ENCODE results near the gene GAS7. TPM values are rescaled to one million over a fixed set of nuclear protein-coding genes. Genes with fewer than 3 reads are reported as not detected.

GAS7 gene
- total RNA-seq, 1 donor from 2014 or later, result 0.16 TPM

DNA sequence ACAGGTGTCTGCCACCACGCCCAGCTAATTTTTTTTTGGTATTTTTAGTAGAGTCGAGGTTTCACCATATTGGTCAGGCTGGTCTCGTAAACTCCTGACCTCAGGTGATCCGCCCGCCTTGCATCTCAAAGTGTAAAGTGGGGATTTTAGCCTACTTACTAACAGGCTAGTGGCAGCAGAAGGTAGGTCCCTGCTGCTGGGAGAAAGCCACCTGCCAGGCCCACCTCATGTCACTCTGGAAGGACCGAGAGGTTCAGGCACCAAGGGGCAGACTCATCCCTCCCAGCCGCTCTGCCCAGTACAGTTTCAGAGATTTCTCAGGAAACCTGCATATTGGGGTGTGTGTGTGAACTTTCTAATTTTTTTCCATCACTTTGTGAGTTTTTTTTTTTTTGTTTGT is 291.3 kb downstream of the GAS7 start:
- Mint-ChIP-seq H3K9me3 (no peaks in the 10 kb centered on the region), H3K27ac (no peak overlapping the region), H3K4me3 (no peak overlapping the region), H3K27me3 (ENCODE audit: insufficient read depth) (peaks cover 2% of the 10 kb centered on the region), H3K4me1 (ENCODE audit: low read depth) (no peaks in the 10 kb centered on the region), H3K36me3 (ENCODE audit: low read depth) (no peaks in the 10 kb centered on the region)
- intact Hi-C loops (cut with micrococcal nuclease), result no loop called here
- DNase-seq (ENCODE audit: low spot score), result no peak

- DNase-seq (ENCODE audit: low spot score), result no peak
- no peaks in the 10 kb centered on the region for H3K36me3 Mint-ChIP-seq (ENCODE audit: low read depth)
- H3K4me1 Mint-ChIP-seq (ENCODE audit: low read depth), result no peaks in the 10 kb centered on the region
- H3K4me3 Mint-ChIP-seq, result no peak overlapping the region
- no peaks in the 10 kb centered on the region for H3K9me3 Mint-ChIP-seq
- intact Hi-C loops (cut with micrococcal nuclease), result no loop called here
- no peak overlapping the region for H3K27ac Mint-ChIP-seq
- peaks cover 6% of the 10 kb centered on the region for H3K27me3 Mint-ChIP-seq (ENCODE audit: insufficient read depth)
These were observed 291.8 kb downstream of the GAS7 start for GRCh38 chr17:9906616-9907015.

DNA sequence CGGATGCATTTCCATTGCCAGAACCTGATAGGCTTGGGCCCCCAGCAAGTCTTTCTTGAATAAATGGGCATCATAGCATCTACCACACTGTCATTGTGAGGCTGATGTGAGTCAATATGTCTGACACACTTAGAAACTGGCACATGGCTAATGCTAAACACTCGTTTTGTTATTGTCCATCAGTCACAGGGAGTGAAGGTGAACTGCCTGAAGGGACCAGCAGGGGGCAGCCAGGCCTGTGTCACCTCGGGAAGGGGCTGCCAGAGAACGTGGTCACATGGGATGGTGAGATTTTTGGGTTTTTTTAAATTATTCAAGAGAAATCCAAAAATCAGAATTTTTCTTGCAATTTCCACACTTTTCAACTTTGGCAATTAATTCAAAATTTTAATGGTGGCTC is 292.5 kb downstream of the GAS7 start:
- no peak overlapping the region for H3K27ac Mint-ChIP-seq
- H3K4me1 Mint-ChIP-seq (ENCODE audit: low read depth), result no peaks in the 10 kb centered on the region
- intact Hi-C loops (cut with micrococcal nuclease), result no loop called here
- no peaks in the 10 kb centered on the region for H3K9me3 Mint-ChIP-seq
- peaks cover 6% of the 10 kb centered on the region for H3K27me3 Mint-ChIP-seq (ENCODE audit: insufficient read depth)
- no peak for DNase-seq (ENCODE audit: low spot score)
- H3K36me3 Mint-ChIP-seq (ENCODE audit: low read depth), result no peaks in the 10 kb centered on the region
- H3K4me3 Mint-ChIP-seq, result no peak overlapping the region

DNA sequence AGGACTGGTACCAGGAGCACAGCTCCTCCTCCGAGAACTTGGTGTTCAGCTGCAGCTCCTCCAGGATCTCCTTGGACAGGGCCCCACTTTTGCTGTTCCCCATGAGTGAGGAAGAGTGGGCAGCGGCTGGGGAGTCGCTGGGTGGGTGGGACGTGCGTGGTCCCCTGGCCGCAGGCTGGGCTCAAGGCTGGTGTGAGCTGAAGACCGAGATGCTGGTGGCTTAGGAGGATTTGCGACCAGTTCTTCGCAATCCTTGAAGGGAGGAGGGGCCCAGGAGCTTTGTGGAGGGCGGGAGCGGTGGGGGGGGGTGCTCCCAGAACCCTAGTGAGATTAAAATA is 293.4 kb downstream of the GAS7 start, which contains the start of gene RCVRN:
Gene RCVRN (minus strand): TSS at position 194 of the 338 bp plus-strand sequence. CDS start 91 bp downstream, at position 103.
- no peak for DNase-seq (ENCODE audit: low spot score)
- H3K27ac Mint-ChIP-seq, result no peak within 1 kb of the TSS
- H3K4me3 Mint-ChIP-seq, result no peak within 1 kb of the TSS
- H3K36me3 Mint-ChIP-seq (ENCODE audit: low read depth), result no peaks in the 10 kb centered on the region
- H3K27me3 Mint-ChIP-seq (ENCODE audit: insufficient read depth), result peaks cover 6% of the 10 kb centered on the region
- intact Hi-C loops (cut with micrococcal nuclease), result no loop called here
- no peaks in the 10 kb centered on the region for H3K9me3 Mint-ChIP-seq
- no peaks in the 10 kb centered on the region for H3K4me1 Mint-ChIP-seq (ENCODE audit: low read depth)

GRCh38 chr17:9904277-9905077 is 293.9 kb downstream of the GAS7 start:
- Mint-ChIP-seq H3K4me1 (ENCODE audit: low read depth) (no peaks in the 10 kb centered on the region), H3K36me3 (ENCODE audit: low read depth) (no peaks in the 10 kb centered on the region), H3K27me3 (ENCODE audit: insufficient read depth) (peaks cover 6% of the 10 kb centered on the region), H3K27ac (no peak overlapping the region), H3K4me3 (no peak overlapping the region), H3K9me3 (no peaks in the 10 kb centered on the region)
- no peak for DNase-seq (ENCODE audit: low spot score)
- intact Hi-C loops (cut with micrococcal nuclease), result no loop called here

DNA sequence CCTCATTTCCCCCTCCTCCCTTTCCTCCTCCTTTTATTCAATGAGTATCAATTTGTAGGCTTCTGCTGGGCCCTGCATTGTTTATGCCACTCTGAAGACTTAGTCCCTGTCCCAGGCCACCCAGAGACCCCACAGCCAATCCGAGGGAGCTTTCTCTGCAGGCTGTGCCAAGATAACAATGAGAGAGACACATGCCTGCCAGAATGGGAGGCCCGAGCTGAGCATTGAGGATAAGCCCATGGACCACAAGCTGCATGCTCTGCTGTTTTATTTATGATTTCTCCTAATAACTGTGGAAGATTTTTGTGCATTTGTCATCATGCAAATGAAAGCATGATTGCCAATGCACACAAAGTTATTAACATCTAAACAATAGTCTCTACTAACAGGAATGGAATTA is 296.3 kb downstream of the GAS7 start:
- no peaks in the 10 kb centered on the region for H3K9me3 Mint-ChIP-seq
- intact Hi-C loops (cut with micrococcal nuclease), result no loop called here
- no peaks in the 10 kb centered on the region for H3K36me3 Mint-ChIP-seq (ENCODE audit: low read depth)
- no peak overlapping the region for H3K27ac Mint-ChIP-seq
- H3K4me1 Mint-ChIP-seq (ENCODE audit: low read depth), result no peaks in the 10 kb centered on the region
- H3K4me3 Mint-ChIP-seq, result no peak overlapping the region
- no peak for DNase-seq (ENCODE audit: low spot score)
- peaks cover 6% of the 10 kb centered on the region for H3K27me3 Mint-ChIP-seq (ENCODE audit: insufficient read depth)

- Mint-ChIP-seq H3K4me3 (no peak overlapping the region), H3K27ac (no peak overlapping the region), H3K36me3 (ENCODE audit: low read depth) (no peaks in the 10 kb centered on the region), H3K4me1 (ENCODE audit: low read depth) (no peaks in the 10 kb centered on the region), H3K27me3 (ENCODE audit: insufficient read depth) (peaks cover 6% of the 10 kb centered on the region), H3K9me3 (no peaks in the 10 kb centered on the region)
- intact Hi-C loops (cut with micrococcal nuclease), result no loop called here
- DNase-seq (ENCODE audit: low spot score), result no peak
These were observed 297.6 kb downstream of the GAS7 start for GRCh38 chr17:9900784-9901183.

DNA sequence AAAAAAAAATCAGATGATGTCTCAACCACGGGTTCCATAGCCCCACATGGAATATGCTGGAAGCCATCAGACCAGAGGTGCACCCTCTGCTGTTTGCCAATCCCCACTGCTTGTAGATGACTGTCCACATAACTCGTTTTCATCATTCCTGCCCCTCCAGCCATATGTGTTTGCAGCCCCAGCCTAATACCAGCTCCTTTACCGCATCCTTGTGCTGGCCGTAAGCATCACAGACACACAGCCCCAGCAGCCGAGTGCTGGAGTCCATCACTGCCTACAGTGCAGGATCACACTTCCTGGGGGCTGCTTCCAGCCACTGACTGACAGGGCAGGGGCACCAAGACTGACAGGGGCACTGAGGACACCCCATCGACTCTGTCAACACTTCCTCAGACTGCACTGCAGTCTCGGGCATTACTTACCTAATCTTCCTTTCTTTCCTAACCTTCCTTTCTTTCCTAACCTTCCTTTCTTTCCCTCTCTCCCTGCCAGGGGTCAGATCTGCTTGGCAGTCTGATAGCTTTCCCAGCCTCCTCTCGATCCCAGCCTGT is 298.3 kb downstream of the GAS7 start:
- Mint-ChIP-seq H3K27me3 (ENCODE audit: insufficient read depth) (peaks cover 6% of the 10 kb centered on the region), H3K27ac (no peak overlapping the region), H3K4me1 (ENCODE audit: low read depth) (no peaks in the 10 kb centered on the region), H3K9me3 (no peaks in the 10 kb centered on the region), H3K36me3 (ENCODE audit: low read depth) (no peaks in the 10 kb centered on the region), H3K4me3 (no peak overlapping the region)
- no peak for DNase-seq (ENCODE audit: low spot score)
- intact Hi-C loops (cut with micrococcal nuclease), result no loop called here

GRCh38 chr17:9899280-9900043 is 298.9 kb downstream of the GAS7 start:
- Mint-ChIP-seq H3K36me3 (ENCODE audit: low read depth) (no peaks in the 10 kb centered on the region), H3K27me3 (ENCODE audit: insufficient read depth) (peaks cover 6% of the 10 kb centered on the region), H3K27ac (no peak overlapping the region), H3K4me1 (ENCODE audit: low read depth) (no peaks in the 10 kb centered on the region), H3K4me3 (no peak overlapping the region), H3K9me3 (no peaks in the 10 kb centered on the region)
- intact Hi-C loops (cut with micrococcal nuclease), result no loop called here
- no peak for DNase-seq (ENCODE audit: low spot score)

GRCh38 chr17:9898812-9899211 is 299.6 kb downstream of the GAS7 start:
- intact Hi-C loops (cut with micrococcal nuclease), result no loop called here

GRCh38 chr17:9897372-9897968 is 300.9 kb downstream of the GAS7 start:
- Mint-ChIP-seq H3K27me3 (ENCODE audit: insufficient read depth) (peaks cover 6% of the 10 kb centered on the region), H3K4me3 (no peak overlapping the region), H3K36me3 (ENCODE audit: low read depth) (no peaks in the 10 kb centered on the region), H3K4me1 (ENCODE audit: low read depth) (no peaks in the 10 kb centered on the region), H3K27ac (no peak overlapping the region), H3K9me3 (no peaks in the 10 kb centered on the region)
- no peak for DNase-seq (ENCODE audit: low spot score)
- intact Hi-C loops (cut with micrococcal nuclease), result no loop called here

More at GRCh38 chr17:9898812-9899211, 299.6 kb downstream of the GAS7 start:
- Mint-ChIP-seq H3K36me3 (ENCODE audit: low read depth) (no peaks in the 10 kb centered on the region), H3K4me1 (ENCODE audit: low read depth) (no peaks in the 10 kb centered on the region), H3K9me3 (no peaks in the 10 kb centered on the region), H3K4me3 (no peak overlapping the region), H3K27ac (no peak overlapping the region), H3K27me3 (ENCODE audit: insufficient read depth) (peaks cover 6% of the 10 kb centered on the region)
- no peak for DNase-seq (ENCODE audit: low spot score)

- Mint-ChIP-seq H3K4me3 (no peak overlapping the region), H3K27me3 (ENCODE audit: insufficient read depth) (no peaks in the 10 kb centered on the region)
These were observed 302.5 kb downstream of the GAS7 start for GRCh38 chr17:9895923-9896322.

DNA sequence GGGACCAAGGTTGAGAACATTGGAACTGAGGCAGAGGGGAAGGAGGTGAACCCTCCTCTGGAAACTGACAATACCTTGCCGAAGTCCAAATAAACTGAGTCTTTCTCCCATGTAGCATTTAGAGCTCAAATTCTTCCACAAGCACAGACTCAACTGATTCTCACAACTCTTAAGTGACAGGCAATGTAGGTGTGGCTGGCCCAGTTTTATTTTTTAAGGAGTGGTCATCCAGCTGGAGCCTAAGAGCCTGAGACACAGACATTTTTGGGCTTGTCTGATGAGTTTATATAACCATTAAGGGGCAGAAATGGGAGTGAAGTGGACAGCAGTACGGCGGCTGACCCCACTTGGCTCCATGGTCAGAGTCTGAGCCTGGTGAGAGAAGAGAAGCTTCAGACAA is 304.2 kb downstream of the GAS7 start:
- intact Hi-C loops (cut with micrococcal nuclease), result no loop called here
- Mint-ChIP-seq H3K4me1 (ENCODE audit: low read depth) (no peaks in the 10 kb centered on the region), H3K4me3 (no peak overlapping the region), H3K36me3 (ENCODE audit: low read depth) (no peaks in the 10 kb centered on the region), H3K27ac (no peak overlapping the region), H3K27me3 (ENCODE audit: insufficient read depth) (no peaks in the 10 kb centered on the region), H3K9me3 (no peaks in the 10 kb centered on the region)
- no peak for DNase-seq (ENCODE audit: low spot score)

More at GRCh38 chr17:9895923-9896322, 302.5 kb downstream of the GAS7 start:
- no peaks in the 10 kb centered on the region for H3K9me3 Mint-ChIP-seq
- H3K4me1 Mint-ChIP-seq (ENCODE audit: low read depth), result no peaks in the 10 kb centered on the region
- no peak overlapping the region for H3K27ac Mint-ChIP-seq
- no peaks in the 10 kb centered on the region for H3K36me3 Mint-ChIP-seq (ENCODE audit: low read depth)
- intact Hi-C loops (cut with micrococcal nuclease), result no loop called here
- no peak for DNase-seq (ENCODE audit: low spot score)
